ENCODE measurements around the gene KDM2B. TPM values are rescaled to one million over a fixed set of nuclear protein-coding genes. Genes with fewer than 3 reads are reported as not detected.

The KDM2B gene
- total and polyA plus RNA-seq, 2 of the 8 experiments (the other 6 are each of a cell fraction or from before 2014, with no cell fraction given), result 111 to 162 TPM

DNA sequence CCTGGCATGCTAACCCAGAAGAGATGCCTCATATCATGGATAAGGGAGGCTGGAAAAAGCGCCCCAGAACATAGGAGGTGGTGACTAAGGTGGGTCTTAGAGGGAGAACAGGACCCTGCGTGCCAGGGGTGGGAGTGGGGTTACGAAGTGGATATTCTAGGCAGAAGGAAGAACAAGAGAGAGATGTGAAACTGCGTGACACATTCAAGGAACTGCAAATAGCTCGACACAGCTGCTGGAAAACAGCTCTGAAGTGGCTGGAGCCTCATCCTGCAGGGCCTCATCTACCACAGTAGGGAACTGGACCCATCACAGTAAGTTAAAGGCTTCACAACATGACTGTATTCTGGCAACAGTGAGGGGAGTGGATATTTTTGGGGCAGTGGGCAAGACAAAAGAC, 119.8 kb downstream of the KDM2B start:
- H2BK12ac ChIP-seq (ENCODE audit: low read depth, low read length), result no peak overlapping the region
- no peak for TF ChIP-seq PHF8 (conservative IDR thresholded peaks at IDR 0.05; ENCODE audit: low read depth, low read length)
- TF ChIP-seq CEBPB (IDR thresholded peaks at IDR 0.05; ENCODE audit: low read depth, low read length), result no peak
- no peak for TF ChIP-seq GABPA (IDR thresholded peaks at IDR 0.05; ENCODE audit: borderline replicate concordance, insufficient read depth, low read length)
- TF ChIP-seq, protein P1, sequence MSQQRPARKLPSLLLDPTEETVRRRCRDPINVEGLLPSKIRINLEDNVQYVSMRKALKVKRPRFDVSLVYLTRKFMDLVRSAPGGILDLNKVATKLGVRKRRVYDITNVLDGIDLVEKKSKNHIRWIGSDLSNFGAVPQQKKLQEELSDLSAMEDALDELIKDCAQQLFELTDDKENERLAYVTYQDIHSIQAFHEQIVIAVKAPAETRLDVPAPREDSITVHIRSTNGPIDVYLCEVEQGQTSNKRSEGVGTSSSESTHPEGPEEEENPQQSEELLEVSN (IDR thresholded peaks at IDR 0.05), result no peak
- TF ChIP-seq NANOG (IDR thresholded peaks at IDR 0.05; ENCODE audit: insufficient read depth, low read depth, low read length, poor library complexity, severe bottlenecking), result no peak
- TF ChIP-seq HDAC2 (IDR thresholded peaks at IDR 0.05; ENCODE audit: borderline replicate concordance in 1 of 2, low read depth in 2 of 2, low read length in 2 of 2), result no peak
- no peak for TF ChIP-seq KDM5A (IDR thresholded peaks at IDR 0.05; ENCODE audit: low read length)
- TF ChIP-seq HDAC6 (IDR thresholded peaks at IDR 0.05; ENCODE audit: low read depth, low read length), result no peak
- no peak for TF ChIP-seq FOSL1 (IDR thresholded peaks at IDR 0.05; ENCODE audit: insufficient read depth, low read depth, low read length)
- no peak for TF ChIP-seq SP4 (IDR thresholded peaks at IDR 0.05; ENCODE audit: low read length)
- no peak for TF ChIP-seq EGR1 (IDR thresholded peaks at IDR 0.05; ENCODE audit: borderline replicate concordance, low read depth, low read length)
- TF ChIP-seq POLR2AphosphoS5 (IDR thresholded peaks at IDR 0.05; ENCODE audit: low read depth, low read length), result no peak
- no peak for TF ChIP-seq RNF2 (IDR thresholded peaks at IDR 0.05; ENCODE audit: borderline replicate concordance, low read depth, low read length, missing control alignments, poor library complexity, severe bottlenecking)

More for the DNA sequence above, 119.8 kb downstream of the KDM2B start:
- Histone ChIP-seq H3K56ac (replicated peaks; ENCODE audit: insufficient read length, low read depth, low read length) (no peak overlapping the region), H3K4ac (replicated peaks; ENCODE audit: insufficient read length, low read depth, low read length) (no peak overlapping the region), H2BK5ac (ENCODE audit: low read depth, low read length) (no peak overlapping the region; the same call in 1 of the 2 replicates), H4K8ac (ENCODE audit: extremely low read depth, insufficient read depth, low read length) (no peak overlapping the region), H4K5ac (ENCODE audit: insufficient read length, low read depth, low read length) (no peak overlapping the region), H4K91ac (replicated peaks; ENCODE audit: insufficient read length, low read length) (no peak overlapping the region), H3K4me2 (ENCODE audit: insufficient read depth in 1 of 2, low read depth in 2 of 2, low read length in 2 of 2) (no peak overlapping the region), H3K9ac (replicated peaks in 1 of 4; ENCODE audit: extremely low read depth in 1 of 4, low read depth in 3 of 4, low read length in 3 of 4) (no peak overlapping the region), H3K36me3 (ENCODE audit: control insufficient read depth in 2 of 4, insufficient read depth in 4 of 4, low read length in 3 of 4) (peaks cover 0 to 6% (median under 1%) of the 10 kb centered on the region in 4 experiments; a peak in 2 of 8 replicates), H3K14ac (ENCODE audit: insufficient read length) (no peak overlapping the region), H3K4me3 (ENCODE audit: extremely low read depth in 1 of 4, insufficient read depth in 2 of 4, low read depth in 3 of 4, low read length in 4 of 4) (no peak overlapping the region), H2BK20ac (ENCODE audit: low read length) (no peak overlapping the region), H2AK5ac (ENCODE audit: low read depth, low read length) (no peak overlapping the region), H3K23me2 (ENCODE audit: low read depth, low read length) (0 out of 2 replicates have a peak, but pooled peaks cover 1% of the 10 kb centered on the region), H3K23ac (ENCODE audit: insufficient read length) (no peak overlapping the region), H3K79me2 (ENCODE audit: control insufficient read depth in 1 of 2, insufficient read depth in 2 of 2, low read length in 2 of 2) (peaks cover 3 to 95% of the 10 kb centered on the region in 2 experiments), H3K79me1 (ENCODE audit: low read depth, low read length) (peaks cover 24% of the 10 kb centered on the region), H3K9me3 (ENCODE audit: insufficient read depth in 2 of 2, low read depth in 1 of 2, low read length in 1 of 2) (no peaks in the 10 kb centered on the region; a peak in 1 of 4 replicates), H4K20me1 (replicated peaks in 1 of 2; ENCODE audit: control insufficient read depth in 1 of 2, insufficient read depth in 2 of 2, low read length in 2 of 2) (peaks cover 6 to 18% of the 10 kb centered on the region in 2 experiments), H2AFZ (ENCODE audit: low read length) (no peak overlapping the region), H3K18ac (ENCODE audit: extremely low read depth, low read length) (no peak overlapping the region), H2BK120ac (replicated peaks; ENCODE audit: low read depth, low read length) (no peak overlapping the region), H3K27ac (ENCODE audit: low read depth, low read length) (no peak overlapping the region), H3K4me1 (replicated peaks in 1 of 4; ENCODE audit: control insufficient read depth in 3 of 4, insufficient read depth in 4 of 4, low read length in 3 of 4) (peaks cover 0 to 7% (median 2%) of the 10 kb centered on the region in 4 experiments; a peak in 4 of 7 replicates), H2BK15ac (ENCODE audit: low read length) (no peak overlapping the region), H3K27me3 (replicated peaks in 1 of 4; ENCODE audit: control insufficient read depth in 3 of 4, extremely low read depth in 1 of 4, insufficient read depth in 3 of 4, low read length in 3 of 4) (peaks cover 0 to 5% (median 0%) of the 10 kb centered on the region in 4 experiments; a peak in 2 of 7 replicates)
- DNase-seq (ENCODE audit: low read depth in 1 of 2, low spot score in 2 of 2), result no peak
- 98% methylated on average over 5 of the region's 5 CpGs; no CpG with 5 or more reads in 1 of the 2 experiments for WGBS, 2 experiments (ENCODE audit: extremely low coverage in 1 of 2, insufficient coverage in 1 of 2, insufficient read length in 1 of 2, insufficient replicate concordance in 2 of 2, low coverage in 1 of 2, low lambda C conversion rate in 2 of 2, missing lambda C conversion rate in 1 of 2)
- POLR2A ChIA-PET (ENCODE audit: partially characterized antibody), result no interaction called here
- CTCF ChIA-PET (ENCODE audit: partially characterized antibody), result interaction anchor here (1.3 to 15.5 kb wide), 3 partner anchors 17 to 38 kb away, joined by 3 to 129 read pairs (median 44); no protein-coding TSS in a partner anchor
- FAIRE-seq, result no peak
